ENCODE data around the gene CEACAM16.

The CEACAM16 gene

GRCh38 chr19:44749292-44749691, 50.3 kb downstream of the CEACAM16 start:
- no peak for DNase-seq (ENCODE audit: low spot score)
- TF ChIP-seq CTCF (IDR thresholded peaks at IDR 0.05; ENCODE audit: extremely low read depth, missing control alignments) = no peak

DNA sequence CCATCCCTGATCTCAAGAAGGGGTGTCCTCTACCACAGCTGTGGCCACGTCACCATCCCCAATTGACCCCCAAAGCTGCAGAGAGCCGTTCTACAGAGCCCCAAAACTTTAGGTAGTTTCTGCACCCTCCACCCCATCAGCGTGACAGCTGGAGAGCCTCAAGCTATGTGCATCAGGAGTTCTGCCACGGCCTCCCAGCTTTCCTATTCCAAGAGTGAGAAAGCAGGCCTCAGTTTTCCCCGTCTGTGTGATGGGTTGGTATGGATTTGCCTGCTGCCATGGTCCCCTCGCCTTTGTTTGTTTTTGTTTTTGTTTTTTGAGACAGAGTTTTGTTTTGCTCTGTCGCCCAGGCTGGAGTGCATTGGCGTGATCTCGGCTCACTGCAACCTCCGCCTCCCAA, 51.0 kb downstream of the CEACAM16 start:
- no peak for DNase-seq (ENCODE audit: low spot score)
- TF ChIP-seq CTCF (IDR thresholded peaks at IDR 0.05; ENCODE audit: extremely low read depth, missing control alignments) = no peak

GRCh38 chr19:44752123-44752815, 53.3 kb downstream of the CEACAM16 start:
- TF ChIP-seq CTCF (IDR thresholded peaks at IDR 0.05; ENCODE audit: extremely low read depth, missing control alignments) = no peak
- no peak for DNase-seq (ENCODE audit: low spot score)

GRCh38 chr19:44752816-44753625, 54.1 kb downstream of the CEACAM16 start:
- no peak for TF ChIP-seq CTCF (IDR thresholded peaks at IDR 0.05; ENCODE audit: extremely low read depth, missing control alignments)
- DNase-seq (ENCODE audit: low spot score) = peak; percentile 96

GRCh38 chr19:44753626-44753931, 54.6 kb downstream of the CEACAM16 start:
- no peak for TF ChIP-seq CTCF (IDR thresholded peaks at IDR 0.05; ENCODE audit: extremely low read depth, missing control alignments)
- no peak for DNase-seq (ENCODE audit: low spot score)

- no peak for TF ChIP-seq CTCF (IDR thresholded peaks at IDR 0.05; ENCODE audit: extremely low read depth, missing control alignments)
- DNase-seq (ENCODE audit: low spot score) = peak; percentile 89
Measured at GRCh38 chr19:44753932-44754749, 55.2 kb downstream of the CEACAM16 start.

- TF ChIP-seq CTCF (IDR thresholded peaks at IDR 0.05; ENCODE audit: extremely low read depth, missing control alignments) = no peak
- no peak for DNase-seq (ENCODE audit: low spot score)
Measured at GRCh38 chr19:44754750-44755080, 55.8 kb downstream of the CEACAM16 start.

All from GM20000 (cell line).